ENCODE measurements around the gene LBR. TPM values are rescaled to one million over a fixed set of nuclear protein-coding genes. Genes with fewer than 3 reads are reported as not detected.

LBR gene
- total and polyA plus RNA-seq, 4 donors: 14.3 to 201 (median 22.6) TPM

DNA sequence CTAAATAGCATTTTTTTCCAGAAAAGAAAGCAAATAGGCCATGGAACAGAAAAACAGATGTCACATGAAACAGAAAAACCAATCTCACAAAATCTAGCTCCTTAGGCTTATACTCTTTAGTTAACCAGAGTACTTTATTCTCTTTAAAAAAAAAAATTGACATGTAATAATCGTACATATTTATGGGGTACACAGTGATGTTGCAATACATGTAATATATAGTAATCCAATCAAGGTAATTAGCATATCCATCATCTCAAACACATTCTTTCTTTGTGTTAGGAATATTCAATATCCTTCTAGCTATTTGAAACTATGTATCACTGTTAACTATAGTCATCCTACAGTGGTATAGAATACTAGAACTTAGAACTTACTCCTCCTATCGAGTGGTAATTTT lies 20.1 kb downstream of the LBR start:
- DNase-seq (ENCODE audit: low spot score): no peak
- 95% methylated on average over 2 of the region's 2 CpGs for WGBS
- TF ChIP-seq HNF4G (IDR thresholded peaks at IDR 0.05) (no peak), TAF1 (conservative IDR thresholded peaks at IDR 0.05) (no peak), RXRA (IDR thresholded peaks at IDR 0.05) (no peak), ZBTB33 (IDR thresholded peaks at IDR 0.05) (no peak), YY1 (IDR thresholded peaks at IDR 0.05) (no peak), HNF4A (conservative IDR thresholded peaks at IDR 0.05) (no peak), RAD21 (IDR thresholded peaks at IDR 0.05) (no peak), FOXA1 (IDR thresholded peaks at IDR 0.05) (no peak), GABPA (IDR thresholded peaks at IDR 0.05 in 1 of 2, conservative IDR thresholded peaks at IDR 0.05 in 1 of 2) (no peak), SP1 (IDR thresholded peaks at IDR 0.05) (no peak), REST (IDR thresholded peaks at IDR 0.05) (no peak), NR2F2 (IDR thresholded peaks at IDR 0.05) (no peak), FOXA2 (IDR thresholded peaks at IDR 0.05) (no peak), EGR1 (IDR thresholded peaks at IDR 0.05; ENCODE audit: low read depth in 2 of 2) (no peak), JUND (IDR thresholded peaks at IDR 0.05) (no peak)
- TF ChIP-seq, protein P1, sequence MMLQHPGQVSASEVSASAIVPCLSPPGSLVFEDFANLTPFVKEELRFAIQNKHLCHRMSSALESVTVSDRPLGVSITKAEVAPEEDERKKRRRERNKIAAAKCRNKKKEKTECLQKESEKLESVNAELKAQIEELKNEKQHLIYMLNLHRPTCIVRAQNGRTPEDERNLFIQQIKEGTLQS (IDR thresholded peaks at IDR 0.05): no peak
- TF ChIP-seq, protein P2, sequence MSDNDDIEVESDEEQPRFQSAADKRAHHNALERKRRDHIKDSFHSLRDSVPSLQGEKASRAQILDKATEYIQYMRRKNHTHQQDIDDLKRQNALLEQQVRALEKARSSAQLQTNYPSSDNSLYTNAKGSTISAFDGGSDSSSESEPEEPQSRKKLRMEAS (IDR thresholded peaks at IDR 0.05): no peak
- TF ChIP-seq, protein P3, sequence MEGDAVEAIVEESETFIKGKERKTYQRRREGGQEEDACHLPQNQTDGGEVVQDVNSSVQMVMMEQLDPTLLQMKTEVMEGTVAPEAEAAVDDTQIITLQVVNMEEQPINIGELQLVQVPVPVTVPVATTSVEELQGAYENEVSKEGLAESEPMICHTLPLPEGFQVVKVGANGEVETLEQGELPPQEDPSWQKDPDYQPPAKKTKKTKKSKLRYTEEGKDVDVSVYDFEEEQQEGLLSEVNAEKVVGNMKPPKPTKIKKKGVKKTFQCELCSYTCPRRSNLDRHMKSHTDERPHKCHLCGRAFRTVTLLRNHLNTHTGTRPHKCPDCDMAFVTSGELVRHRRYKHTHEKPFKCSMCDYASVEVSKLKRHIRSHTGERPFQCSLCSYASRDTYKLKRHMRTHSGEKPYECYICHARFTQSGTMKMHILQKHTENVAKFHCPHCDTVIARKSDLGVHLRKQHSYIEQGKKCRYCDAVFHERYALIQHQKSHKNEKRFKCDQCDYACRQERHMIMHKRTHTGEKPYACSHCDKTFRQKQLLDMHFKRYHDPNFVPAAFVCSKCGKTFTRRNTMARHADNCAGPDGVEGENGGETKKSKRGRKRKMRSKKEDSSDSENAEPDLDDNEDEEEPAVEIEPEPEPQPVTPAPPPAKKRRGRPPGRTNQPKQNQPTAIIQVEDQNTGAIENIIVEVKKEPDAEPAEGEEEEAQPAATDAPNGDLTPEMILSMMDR (IDR thresholded peaks at IDR 0.05; ENCODE audit: low read depth, low read length, missing input control): no peak
- H3K4me3 ChIP-seq (ENCODE audit: low read depth in 1 of 3, low read length in 3 of 3): no peak overlapping the region
- H3K9me3 ChIP-seq (ENCODE audit: control insufficient read depth in 4 of 4, low read length in 3 of 4): no peaks in the 10 kb centered on the region
- H3K4me1 ChIP-seq (ENCODE audit: control insufficient read depth in 4 of 4, insufficient read depth in 4 of 4, low read length in 3 of 4): peaks cover 5 to 11% (median 5%) of the 10 kb centered on the region in 4 donors
- no peak overlapping the region for H3K27ac ChIP-seq (ENCODE audit: low read depth in 1 of 2, low read length in 2 of 2)
- H3K27me3 ChIP-seq (ENCODE audit: control insufficient read depth in 4 of 4, insufficient read depth in 4 of 4, low read length in 3 of 4): no peaks in the 10 kb centered on the region
- no peak overlapping the region for H3K9ac ChIP-seq (ENCODE audit: low read depth in 1 of 2, low read length in 2 of 2)
- peaks cover 9 to 42% (median 17%) of the 10 kb centered on the region in 4 donors for H3K36me3 ChIP-seq (ENCODE audit: control insufficient read depth in 4 of 4, insufficient read depth in 3 of 4, low read depth in 1 of 4, low read length in 3 of 4)

Data from liver (tissue), 9 donors.